GM04503 (cell line): Measurements from ENCODE around the gene MTUS2.

Experiments used
- DNase-seq: peaks from one replicate; pipeline ENCODE4 v3.0.0-alpha.2; 2012; ENCODE audit warnings: low read depth

Gene MTUS2

DNA sequence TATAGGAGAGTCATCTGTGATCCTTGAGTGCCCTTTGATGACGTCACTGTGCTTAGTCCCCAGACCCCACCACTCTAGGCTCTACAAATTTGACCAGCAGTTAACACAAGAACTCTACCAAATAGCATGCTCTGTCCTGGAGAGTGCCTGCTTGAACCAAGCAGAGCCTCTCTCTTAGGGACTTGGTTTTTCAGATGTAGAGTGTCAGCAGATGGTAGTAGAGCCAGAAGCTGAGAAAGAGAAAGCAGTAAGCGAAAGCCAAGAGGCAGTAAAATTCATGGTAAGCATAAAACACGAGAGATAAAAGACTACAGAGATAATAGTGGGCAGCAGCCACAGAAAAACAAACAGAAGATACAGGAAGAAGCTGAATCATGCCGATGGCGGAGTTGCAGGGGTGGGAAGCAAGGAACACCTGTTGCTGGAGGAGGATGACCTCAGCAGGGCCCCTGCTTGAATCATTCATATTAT is 582.1 kb downstream of the MTUS2 start:
- DNase-seq, result no peak

- no peak for DNase-seq
These were observed 585.3 kb downstream of the MTUS2 start for GRCh38 chr13:29405401-29405800.

DNA sequence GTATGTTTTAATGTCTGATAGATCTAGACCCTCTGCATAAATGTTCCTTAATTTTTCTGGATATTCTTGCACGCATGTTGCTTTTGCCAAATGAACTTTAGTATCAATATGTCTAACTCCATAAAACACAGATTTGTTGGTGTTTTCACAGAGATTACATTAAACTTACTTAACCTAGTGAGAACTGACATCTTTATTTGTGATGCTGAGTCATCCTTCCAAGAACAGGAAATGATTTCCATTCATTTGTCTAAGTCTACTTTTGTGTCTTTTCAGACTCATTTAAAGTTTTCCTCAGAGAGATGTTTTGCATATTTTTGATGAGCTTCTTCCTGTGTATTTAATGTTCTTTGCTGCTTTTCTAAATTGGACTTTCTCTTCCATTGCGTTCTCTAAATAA is 591.3 kb downstream of the MTUS2 start:
- peak; percentile 18 for DNase-seq

DNA sequence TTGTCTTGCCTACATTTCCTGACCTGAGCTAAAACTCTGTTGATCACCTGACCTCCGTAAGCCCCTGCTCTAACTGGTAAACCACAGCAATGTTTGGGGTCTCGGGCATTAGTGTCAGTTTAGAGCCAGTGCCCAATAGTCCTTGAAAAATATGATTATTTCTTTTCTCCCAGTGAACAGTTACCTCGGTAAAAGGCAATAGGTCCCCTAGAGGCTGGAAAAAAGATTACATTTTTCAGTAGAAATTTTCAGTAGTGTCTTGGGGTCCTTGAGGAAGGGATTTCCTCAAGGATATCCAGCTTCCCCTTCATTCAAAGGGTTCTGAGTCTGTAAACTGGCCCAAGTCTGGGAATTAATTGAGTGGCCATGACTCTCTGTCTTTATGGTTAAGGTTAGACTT is 597.9 kb downstream of the MTUS2 start:
- DNase-seq, result no peak

DNA sequence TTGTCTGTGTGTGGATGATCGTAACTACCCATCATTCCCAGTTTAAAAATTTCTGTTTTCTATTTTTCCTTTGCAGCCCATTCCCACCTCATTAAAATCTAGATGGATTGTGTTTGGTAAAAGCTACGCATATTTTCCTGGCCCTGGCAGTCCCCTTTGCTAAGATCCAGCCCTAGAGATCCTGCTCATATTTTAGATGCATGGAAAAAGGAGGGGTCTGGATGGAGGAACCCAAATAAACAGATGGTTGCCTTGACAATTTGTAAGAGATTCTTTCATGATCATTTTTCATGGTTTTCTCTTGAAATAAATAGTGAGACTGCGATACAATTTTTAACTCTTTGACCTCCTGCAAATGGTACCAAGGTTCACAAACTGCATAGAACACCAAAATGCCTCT is 601.0 kb downstream of the MTUS2 start:
- DNase-seq, result no peak

DNA sequence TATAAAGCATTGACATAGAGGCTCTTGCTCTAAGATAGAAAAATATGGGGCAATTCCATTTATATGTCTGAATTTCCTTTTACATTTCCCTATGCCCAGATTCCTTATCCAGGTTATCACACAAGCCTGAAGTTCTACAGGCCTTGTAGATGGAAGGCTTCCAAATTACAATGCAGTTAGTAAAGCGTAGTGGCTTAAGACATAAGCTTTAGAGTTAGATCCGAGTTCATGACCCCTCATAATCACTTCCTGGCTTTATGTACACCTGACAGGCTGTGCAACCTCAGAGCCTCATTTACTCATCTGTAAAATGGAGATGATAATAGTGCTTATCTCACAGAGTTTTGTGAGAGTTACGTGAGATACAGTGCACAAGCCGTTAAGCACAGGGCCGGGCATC is 601.9 kb downstream of the MTUS2 start:
- DNase-seq, result no peak

- DNase-seq, result no peak
These were observed 602.9 kb downstream of the MTUS2 start for GRCh38 chr13:29423050-29423449.

DNA sequence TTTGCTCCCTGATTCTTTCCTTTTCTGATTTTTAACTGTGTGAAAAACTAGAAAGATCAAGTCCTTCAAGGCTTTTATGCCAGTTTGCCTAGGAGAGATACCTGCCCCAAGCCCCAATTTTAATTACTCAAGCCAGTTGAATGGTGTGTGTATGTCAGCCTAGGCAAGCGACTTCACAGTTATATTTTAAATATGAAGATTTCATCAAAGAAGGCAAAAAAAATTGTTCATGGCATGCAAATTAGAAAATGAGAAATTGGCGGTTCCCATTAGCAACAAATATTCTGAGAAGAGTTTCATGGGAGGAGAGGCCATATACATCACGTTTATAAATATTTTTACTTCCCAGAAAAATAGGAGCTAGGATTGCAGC is 607.8 kb downstream of the MTUS2 start:
- no peak for DNase-seq

GRCh38 chr13:29428310-29429181 is 608.4 kb downstream of the MTUS2 start:
- no peak for DNase-seq

- DNase-seq, result peak; percentile 24
These were observed 609.3 kb downstream of the MTUS2 start for GRCh38 chr13:29429286-29429900.

GRCh38 chr13:29434217-29434945 is 614.2 kb downstream of the MTUS2 start:
- no peak for DNase-seq

DNA sequence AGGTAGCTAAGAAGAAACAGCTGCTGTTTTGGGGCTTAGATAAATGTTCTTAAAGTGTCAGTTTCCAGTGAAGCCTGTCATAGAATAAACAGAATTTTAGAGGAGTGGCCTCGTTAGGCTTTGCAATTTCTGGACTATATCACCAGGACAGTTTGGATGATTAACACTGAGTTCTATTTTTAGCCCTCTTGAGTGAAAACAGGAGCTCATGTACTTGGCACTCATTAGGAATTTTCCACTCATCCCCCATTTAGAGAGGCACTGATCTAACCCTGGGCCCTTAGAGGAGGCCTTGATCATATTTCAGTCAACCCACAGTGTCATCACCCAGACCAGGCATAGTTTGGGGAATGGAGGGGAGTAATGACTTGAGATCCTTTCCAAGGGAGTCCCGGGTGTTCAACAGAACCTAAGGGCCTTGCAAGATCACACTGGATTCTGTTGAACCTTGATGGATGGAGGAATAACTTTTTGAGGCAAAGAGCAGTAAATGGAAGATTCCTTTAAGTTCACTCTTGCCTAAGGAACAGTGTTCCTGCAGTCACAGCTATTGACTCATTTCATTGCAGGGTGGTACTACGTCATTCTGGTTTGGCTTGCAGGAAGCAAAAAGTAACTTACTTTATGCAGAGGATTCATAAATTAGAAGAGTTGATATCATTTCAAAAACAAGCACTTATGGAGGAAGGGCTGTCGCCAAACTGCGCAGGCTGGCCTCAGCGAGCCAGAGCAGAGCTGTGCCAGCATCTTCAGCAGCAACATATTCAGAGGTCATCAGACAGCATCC is 615.2 kb downstream of the MTUS2 start:
- DNase-seq, result peak; percentile 91

- DNase-seq, result peak; percentile 49
These were observed 616.2 kb downstream of the MTUS2 start for GRCh38 chr13:29436291-29436690.

- no peak for DNase-seq
These were observed 616.7 kb downstream of the MTUS2 start for GRCh38 chr13:29436721-29437280.

DNA sequence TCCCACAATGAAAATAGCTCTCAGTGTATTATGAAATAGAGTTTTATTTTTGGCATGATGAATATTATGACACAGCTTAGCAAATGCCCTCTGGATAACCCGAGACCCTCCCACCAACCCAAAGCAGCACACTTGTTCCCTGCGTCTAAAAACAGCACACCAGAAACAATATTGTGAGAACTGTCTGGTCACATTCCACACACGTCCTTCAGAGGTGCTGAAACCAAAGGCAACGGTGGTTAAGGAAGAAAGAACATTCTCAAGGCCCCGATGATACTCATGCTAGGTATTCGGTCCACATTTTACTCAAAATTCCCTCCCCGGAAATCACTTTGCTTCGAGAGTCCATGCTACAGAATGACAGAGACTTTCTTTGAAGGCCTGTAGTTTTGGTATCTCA is 618.6 kb downstream of the MTUS2 start:
- no peak for DNase-seq

- no peak for DNase-seq
These were observed 619.7 kb downstream of the MTUS2 start for GRCh38 chr13:29439601-29440388.

- no peak for DNase-seq
These were observed 621.2 kb downstream of the MTUS2 start for GRCh38 chr13:29441306-29441705.

GRCh38 chr13:29446016-29446415 is 625.9 kb downstream of the MTUS2 start:
- DNase-seq, result no peak

DNA sequence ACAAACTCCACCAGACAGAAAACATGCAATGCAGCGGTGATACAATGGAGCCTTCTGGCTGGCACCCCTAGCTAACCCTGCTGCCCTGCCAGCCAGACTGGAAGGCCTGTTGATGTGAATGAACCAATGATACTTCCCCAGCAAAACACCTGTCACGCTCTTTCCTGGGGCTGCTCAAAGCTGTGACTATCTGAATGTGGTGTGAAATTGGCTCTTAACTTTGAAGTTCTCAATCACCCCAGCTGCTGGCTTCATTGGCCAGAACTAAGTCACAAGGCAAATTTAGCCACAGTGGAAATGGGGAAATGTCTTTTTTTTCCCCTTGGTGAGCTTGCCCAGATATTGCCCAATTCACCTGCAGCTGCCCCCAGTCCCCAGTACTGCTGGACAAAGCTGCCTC is 628.0 kb downstream of the MTUS2 start:
- no peak for DNase-seq

GRCh38 chr13:29449726-29450125 is 629.6 kb downstream of the MTUS2 start:
- no peak for DNase-seq

GRCh38 chr13:29451976-29452375 is 631.8 kb downstream of the MTUS2 start:
- no peak for DNase-seq
